NK-92 treated with Interleukin-12 subunit alpha and Interleukin-12 subunit beta, amount 100 ng/mL, for 24 hours (cell line): ENCODE results near the gene DENND1B.

ENCODE experiments used
- DNase-seq: peaks from one replicate; lab custom pipeline; 2025; lab: John Stamatoyannopoulos, UW

DENND1B gene

DNA sequence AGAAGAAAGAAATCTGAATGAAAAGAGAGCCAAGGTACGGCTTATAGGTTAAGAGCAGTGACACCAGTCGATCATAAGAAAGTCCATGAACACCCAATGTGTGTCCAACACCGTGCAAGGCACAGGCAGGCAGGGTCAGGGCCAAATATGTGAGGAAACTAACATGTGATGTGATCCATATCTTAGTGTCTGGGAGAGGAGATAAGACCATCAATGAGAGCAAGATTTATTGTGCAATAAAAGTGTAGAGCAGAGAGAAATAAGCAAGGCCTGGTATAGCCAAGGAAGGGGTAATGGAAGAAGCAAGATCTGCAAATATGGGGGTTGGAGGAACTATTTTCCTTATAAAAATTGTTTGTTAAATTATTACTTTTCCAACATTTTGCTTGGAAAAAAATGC, 308.5 kb downstream of the DENND1B start:
- no peak for DNase-seq

DNA sequence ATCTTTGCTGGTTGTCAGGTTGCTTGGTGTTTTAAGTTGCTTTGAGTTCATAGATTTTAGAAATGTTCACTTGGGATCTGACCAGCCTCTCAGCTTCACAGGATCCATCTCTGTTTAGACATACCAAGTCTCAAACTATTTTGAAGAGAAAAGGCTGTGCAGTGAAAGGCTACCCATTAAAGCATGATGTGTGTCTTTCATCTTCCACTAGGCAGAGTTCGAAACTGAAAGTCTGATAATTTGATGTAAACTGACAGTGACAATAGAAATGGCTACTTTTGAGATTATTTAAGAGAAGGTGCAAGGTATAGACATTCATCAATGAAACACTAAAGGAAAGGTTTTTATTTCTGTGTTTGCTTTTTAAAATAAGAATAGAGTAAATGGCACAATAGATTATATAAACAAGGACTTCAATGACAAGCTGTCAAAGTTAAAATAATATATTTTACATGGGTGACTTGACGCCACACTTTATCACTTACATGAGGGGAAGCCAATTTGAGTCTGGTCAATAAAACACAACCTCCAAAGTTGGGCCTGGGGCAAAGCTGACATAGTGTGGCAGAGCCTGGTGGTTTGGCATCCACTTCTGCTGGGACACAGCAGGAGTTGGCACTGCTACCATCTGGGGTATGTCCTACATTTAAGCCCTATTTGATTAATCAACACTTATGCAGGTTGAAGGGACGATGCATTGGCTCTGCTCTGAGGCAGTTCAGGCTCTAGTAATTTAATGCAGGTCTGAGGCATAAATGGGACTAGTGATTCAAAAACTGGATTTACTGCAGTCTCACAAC, 309.6 kb downstream of the DENND1B start:
- no peak for DNase-seq

DNA sequence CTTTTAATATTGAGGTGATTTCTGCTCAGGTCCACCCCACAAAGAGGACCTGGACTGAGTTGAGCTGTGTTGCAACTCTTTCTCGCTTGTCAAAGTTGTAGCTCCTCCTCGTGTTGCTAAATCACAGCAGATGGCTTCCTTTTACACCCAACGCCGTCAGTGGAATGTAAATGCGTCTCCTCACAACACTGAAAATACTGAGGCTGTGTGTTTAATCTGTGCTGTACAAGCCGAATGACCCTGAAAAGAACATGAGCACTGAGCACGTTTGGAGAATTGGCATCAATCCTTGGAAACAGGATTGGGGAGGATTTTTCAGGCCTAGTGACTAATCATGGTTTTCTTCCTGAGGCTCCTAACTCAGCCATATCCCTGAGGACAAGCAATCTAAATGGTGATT, 311.2 kb downstream of the DENND1B start:
- DNase-seq = no peak

DNA sequence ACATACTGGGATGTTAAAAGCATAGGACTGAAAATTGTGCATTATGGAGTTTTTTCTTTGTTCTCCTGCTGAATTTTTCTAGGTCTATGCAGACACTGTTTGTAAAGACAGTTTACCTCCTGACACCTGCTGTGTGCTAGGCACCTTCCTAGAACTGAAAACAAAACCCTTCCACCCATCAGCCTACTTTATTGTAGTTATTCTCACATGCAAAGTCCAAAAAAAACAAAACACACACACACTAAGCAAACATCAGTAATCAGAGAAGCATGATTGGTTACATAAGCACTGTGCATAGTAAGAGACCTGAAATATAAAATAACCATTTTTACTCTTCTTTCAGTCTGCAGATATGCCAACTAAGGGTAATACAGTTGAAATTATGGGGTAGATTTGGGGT, 312.1 kb downstream of the DENND1B start:
- DNase-seq = no peak

DNA sequence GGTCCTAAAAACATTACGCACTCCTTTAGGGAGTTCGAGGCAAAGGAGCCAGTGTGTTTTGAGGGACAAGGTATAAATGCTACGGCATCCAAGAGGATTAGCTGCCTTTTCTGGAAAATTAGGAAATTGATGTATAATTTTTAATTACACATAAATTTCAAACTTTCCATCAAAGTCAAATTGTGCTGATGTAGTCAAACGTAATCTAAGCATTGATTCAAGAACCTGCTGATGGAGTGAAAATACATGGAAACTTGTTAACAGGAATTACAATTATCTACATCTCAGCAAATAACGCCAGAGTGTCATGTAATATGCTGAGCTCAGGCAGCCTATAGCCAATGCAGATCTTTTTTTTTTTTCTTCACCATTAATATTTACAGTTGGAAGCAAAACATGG, 312.7 kb downstream of the DENND1B start:
- DNase-seq = no peak
